OCI-LY7 (cell line): ENCODE results near the gene RXRG. TPM values are rescaled to one million over a fixed set of nuclear protein-coding genes. Genes with fewer than 3 reads are reported as not detected.

Experiments
- BruUV-seq: library from RNA; stranded (reverse); fragments of 400-500 nt; replicated peaks from 2 replicates; lab custom pipeline; 2021; lab: Mats Ljungman, UMichigan
- CTCF ChIA-PET: fragments of 300-600 bp; sonication (Branson Sonifier 250); formaldehyde crosslinking; loops from one replicate; lab custom pipeline; 2022; ENCODE audit warnings: antibody characterized with exemption; ENCODE audit not compliant: unreplicated experiment; lab: Charles Lee
- POLR2A ChIA-PET: fragments of 300-600 bp; sonication (Branson Sonifier 250); formaldehyde crosslinking; loops from one replicate; lab custom pipeline; 2022; ENCODE audit warnings: antibody characterized with exemption; lab: Charles Lee
- DNase-seq: peaks from one replicate; pipeline ENCODE4 v3.0.0-alpha.2; 2015; ENCODE audit warnings: low spot score
- H2AFZ ChIP-seq: fragments of 200-600 bp; sonication (generic), shearing (Covaris generic); 2 replicates; pipeline ENCODE4 v1.6.1; 2014; ENCODE audit warnings: mild to moderate bottlenecking, antibody characterized with exemption, low read length, moderate library complexity
- H3K27ac ChIP-seq: fragments of 200-600 bp; sonication (generic); 2 replicates; pipeline ENCODE4 v1.5.1; 2014; ENCODE audit warnings: mixed run types, low read depth, mild to moderate bottlenecking, moderate library complexity, low read length, inconsistent platforms; ENCODE audit not compliant: poor library complexity, severe bottlenecking
- H3K36me3 ChIP-seq: fragments of 200-600 bp; sonication (generic); 2 replicates; pipeline ENCODE4 v1.6.1; 2014; ENCODE audit warnings: mild to moderate bottlenecking, antibody characterized with exemption, low read length, moderate library complexity, mixed read lengths; ENCODE audit not compliant: insufficient read depth
- H3K4me1 ChIP-seq: fragments of 200-600 bp; sonication (generic); 2 replicates; pipeline ENCODE4 v1.5.1; 2014; ENCODE audit warnings: mild to moderate bottlenecking, low read length; ENCODE audit not compliant: insufficient read depth, poor library complexity, severe bottlenecking
- H3K4me2 ChIP-seq: fragments of 200-600 bp; sonication (generic); 2 replicates; pipeline ENCODE4 v1.6.1; 2014; ENCODE audit warnings: mild to moderate bottlenecking, low read length
- H3K4me3 ChIP-seq: fragments of 200-600 bp; sonication (generic); 2 replicates; pipeline ENCODE4 v1.5.1; 2014; ENCODE audit warnings: mild to moderate bottlenecking, low read depth, low read length; ENCODE audit not compliant: poor library complexity, severe bottlenecking
- H3K79me2 ChIP-seq: fragments of 200-600 bp; sonication (generic); 2 replicates; pipeline ENCODE4 v1.6.1; 2016; ENCODE audit warnings: low read depth, mild to moderate bottlenecking, low read length, moderate library complexity, mixed read lengths; ENCODE audit not compliant: insufficient read depth
- H3K9me2 ChIP-seq: fragments of 200-600 bp; sonication (generic); 2 replicates; pipeline ENCODE4 v1.6.1; 2016; ENCODE audit warnings: mild to moderate bottlenecking, low read length, mixed read lengths; ENCODE audit not compliant: insufficient read depth
- H3K9me3 ChIP-seq: fragments of 200-600 bp; sonication (generic); 2 replicates; pipeline ENCODE4 v1.6.1; 2014; ENCODE audit warnings: mild to moderate bottlenecking, mixed run types, low read length, mixed read lengths
- H4K20me1 ChIP-seq: fragments of 200-600 bp; sonication (generic); 2 replicates; pipeline ENCODE4 v1.6.1; 2014; ENCODE audit warnings: mild to moderate bottlenecking, antibody characterized with exemption, low read length, moderate library complexity, mixed read lengths; ENCODE audit not compliant: insufficient read depth
- EZH2phosphoT487 ChIP-seq: fragments of 200-600 bp; sonication (generic); IDR thresholded peaks from 2 replicates; pipeline ENCODE4 v1.6.1; 2018; ENCODE audit warnings: low read depth, borderline replicate concordance, mild to moderate bottlenecking, mixed run types, antibody characterized with exemption, low read length, moderate library complexity, mixed read lengths
- intact Hi-C: fragments of 100-400 bp; cut with micrococcal nuclease; formaldehyde crosslinking; loops from one replicate; pipeline ENCODE4 v1.10.0; 2022; ENCODE audit not compliant: unreplicated experiment
- total RNA-seq, 2 experiments: library from RNA; depleted of rRNA in 1 of 2; stranded (reverse); fragments of >200 nt in 1 of 2; shearing (Covaris generic) in 1 of 2; gene quantifications; 2 replicates each; pipeline ENCODE4 v1.2.3, GENCODE V29; 2014 to 2022
- TF ChIP-seq, protein P1 (sequence below): fragments of 200-600 bp; sonication (generic); conservative IDR thresholded peaks from 2 replicates; pipeline ENCODE4 v1.5.1; 2014; ENCODE audit warnings: mild to moderate bottlenecking, antibody characterized with exemption, low read length, moderate library complexity, mixed read lengths

RXRG gene
- total RNA-seq, 2 experiments from 2014 or later = not detected

DNA sequence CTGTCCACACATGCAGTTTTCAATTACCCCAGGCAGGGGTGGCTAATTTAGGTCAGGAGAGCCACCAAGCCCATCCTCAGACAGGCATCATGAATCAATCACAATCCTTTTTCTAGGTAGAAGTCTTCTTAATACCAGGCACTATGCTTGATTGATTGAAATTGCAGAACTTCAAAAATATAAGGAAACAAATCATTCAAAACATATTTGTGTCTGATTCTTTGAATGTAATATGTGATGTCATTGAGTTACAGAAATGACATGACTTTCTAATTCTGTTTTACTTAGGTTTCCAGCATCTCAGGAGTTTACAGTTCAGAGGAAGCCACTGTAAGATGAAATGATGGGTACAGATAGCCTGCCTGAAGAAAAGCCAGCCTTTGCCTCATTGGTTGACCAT is 26.7 kb downstream of the RXRG start:
- H3K27ac ChIP-seq = no peak overlapping the region
- CTCF ChIA-PET = no interaction called here

DNA sequence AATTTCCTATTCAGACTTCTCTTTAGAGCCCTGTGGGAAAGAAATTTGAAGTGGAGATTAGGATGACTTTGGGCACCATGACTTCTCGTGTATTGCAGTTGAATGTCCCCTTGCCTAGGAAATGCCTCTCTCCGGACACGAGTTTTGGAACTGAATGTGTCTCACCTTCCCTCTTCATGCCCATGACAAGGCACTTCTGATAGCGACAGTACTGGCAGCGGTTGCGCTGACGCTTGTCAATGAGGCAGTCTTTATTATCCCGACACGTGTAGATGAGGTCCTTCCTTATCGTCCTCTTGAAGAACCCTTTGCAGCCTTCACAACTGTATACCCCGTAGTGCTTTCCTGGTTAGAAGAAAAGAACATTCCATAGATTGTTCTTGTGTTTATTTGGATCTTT is 28.1 kb downstream of the RXRG start:
- H4K20me1 ChIP-seq = no peaks in the 10 kb centered on the region
- BruUV-seq = no TSS peak
- no peak for DNase-seq
- H3K79me2 ChIP-seq = no peaks in the 10 kb centered on the region
- no peak overlapping the region for H3K4me2 ChIP-seq
- no peak overlapping the region for H3K27ac ChIP-seq
- no peaks in the 10 kb centered on the region for H3K9me2 ChIP-seq
- no peak overlapping the region for H2AFZ ChIP-seq
- ChIA-PET CTCF (no interaction called here), POLR2A (no interaction called here)
- intact Hi-C loops = no loop called here
- no peaks in the 10 kb centered on the region for H3K36me3 ChIP-seq
- H3K4me3 ChIP-seq = no peak overlapping the region
- H3K9me3 ChIP-seq = no peaks in the 10 kb centered on the region
- no peak for TF ChIP-seq EZH2phosphoT487
- TF ChIP-seq, protein P1, sequence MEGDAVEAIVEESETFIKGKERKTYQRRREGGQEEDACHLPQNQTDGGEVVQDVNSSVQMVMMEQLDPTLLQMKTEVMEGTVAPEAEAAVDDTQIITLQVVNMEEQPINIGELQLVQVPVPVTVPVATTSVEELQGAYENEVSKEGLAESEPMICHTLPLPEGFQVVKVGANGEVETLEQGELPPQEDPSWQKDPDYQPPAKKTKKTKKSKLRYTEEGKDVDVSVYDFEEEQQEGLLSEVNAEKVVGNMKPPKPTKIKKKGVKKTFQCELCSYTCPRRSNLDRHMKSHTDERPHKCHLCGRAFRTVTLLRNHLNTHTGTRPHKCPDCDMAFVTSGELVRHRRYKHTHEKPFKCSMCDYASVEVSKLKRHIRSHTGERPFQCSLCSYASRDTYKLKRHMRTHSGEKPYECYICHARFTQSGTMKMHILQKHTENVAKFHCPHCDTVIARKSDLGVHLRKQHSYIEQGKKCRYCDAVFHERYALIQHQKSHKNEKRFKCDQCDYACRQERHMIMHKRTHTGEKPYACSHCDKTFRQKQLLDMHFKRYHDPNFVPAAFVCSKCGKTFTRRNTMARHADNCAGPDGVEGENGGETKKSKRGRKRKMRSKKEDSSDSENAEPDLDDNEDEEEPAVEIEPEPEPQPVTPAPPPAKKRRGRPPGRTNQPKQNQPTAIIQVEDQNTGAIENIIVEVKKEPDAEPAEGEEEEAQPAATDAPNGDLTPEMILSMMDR = no peak
- no peaks in the 10 kb centered on the region for H3K4me1 ChIP-seq

More for the DNA sequence above, 26.7 kb downstream of the RXRG start:
- POLR2A ChIA-PET = no interaction called here
- Histone ChIP-seq H3K4me1 (no peaks in the 10 kb centered on the region), H3K4me3 (no peak overlapping the region), H3K4me2 (no peak overlapping the region), H3K9me3 (no peaks in the 10 kb centered on the region), H3K79me2 (no peaks in the 10 kb centered on the region), H3K9me2 (no peaks in the 10 kb centered on the region), H3K36me3 (no peaks in the 10 kb centered on the region), H4K20me1 (no peaks in the 10 kb centered on the region), H2AFZ (no peak overlapping the region)
- intact Hi-C loops = no loop called here
- no peak for DNase-seq
- no TSS peak for BruUV-seq
- TF ChIP-seq, protein P1 = no peak
- no peak for TF ChIP-seq EZH2phosphoT487

DNA sequence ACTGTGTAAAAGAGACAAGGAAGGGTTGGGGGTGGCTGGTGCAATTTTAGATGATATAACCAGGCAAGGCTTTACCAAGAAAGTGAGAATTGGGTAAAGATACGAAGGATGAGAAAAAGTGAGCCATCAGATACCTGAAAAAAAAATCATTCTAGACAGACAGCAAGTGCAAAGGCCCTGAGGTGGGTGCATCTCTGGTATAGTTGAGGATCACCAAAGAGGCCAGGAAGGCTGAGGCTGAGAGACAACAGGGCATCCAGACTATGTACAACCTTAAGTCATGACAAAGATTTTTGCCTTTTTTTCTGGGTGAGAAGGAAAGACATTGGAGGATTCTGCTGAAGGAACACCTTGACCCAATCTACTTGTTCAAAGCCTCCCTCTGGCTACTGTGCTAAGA is 29.9 kb downstream of the RXRG start:
- no peaks in the 10 kb centered on the region for H3K9me3 ChIP-seq
- no peak overlapping the region for H3K27ac ChIP-seq
- H3K4me1 ChIP-seq = no peaks in the 10 kb centered on the region
- H2AFZ ChIP-seq = no peak overlapping the region
- no peak overlapping the region for H3K4me3 ChIP-seq
- no peak overlapping the region for H3K4me2 ChIP-seq
- H3K79me2 ChIP-seq = no peaks in the 10 kb centered on the region
- no peaks in the 10 kb centered on the region for H3K36me3 ChIP-seq
- no peak for DNase-seq
- BruUV-seq = no TSS peak
- H4K20me1 ChIP-seq = no peaks in the 10 kb centered on the region
- TF ChIP-seq, protein P1 = no peak
- no peak for TF ChIP-seq EZH2phosphoT487
- intact Hi-C loops = no loop called here
- POLR2A ChIA-PET = no interaction called here
- H3K9me2 ChIP-seq = no peaks in the 10 kb centered on the region
- CTCF ChIA-PET = no interaction called here
